Gastroesophageal sphincter (tissue), 3 donors: ENCODE results near the gene TEX2.

Source experiments
- CTCF ChIP-seq, 4 experiments: fragments of 200-600 bp in 2 of 4; fragments of 450-650 bp in 2 of 4; sonication (generic) in 1 of 4; IDR thresholded peaks; one replicate each; pipeline ENCODE4 v1.5.1; 2017 to 2019; ENCODE audit warnings: antibody characterized with exemption in 4 of 4, mild to moderate bottlenecking in 2 of 4, moderate library complexity in 2 of 4
- POLR2A ChIP-seq, 2 donors: fragments of 450-650 bp; IDR thresholded peaks; one replicate each; pipeline ENCODE4 v1.6.1; 2017; ENCODE audit warnings: antibody characterized with exemption in 2 of 2, mild to moderate bottlenecking in 2 of 2, moderate library complexity in 1 of 2
- POLR2AphosphoS5 ChIP-seq: sonication (generic); formaldehyde crosslinking; IDR thresholded peaks from one replicate; pipeline ENCODE4 v1.6.1; 2017; ENCODE audit warnings: antibody characterized with exemption

GRCh38 chr17:64200080-64201032, 62.7 kb downstream of the TEX2 start:
- no peak for TF ChIP-seq CTCF (IDR thresholded peaks at IDR 0.05)
- TF ChIP-seq POLR2A (IDR thresholded peaks at IDR 0.05), result no peak
- no peak for TF ChIP-seq POLR2AphosphoS5
